GM19043 (cell line): ENCODE results near the gene KXD1.

Experiments used
- ATAC-seq: cut with Tn5 transposase; IDR thresholded peaks from one replicate; pipeline ENCODE4 v1.9.1; 2021; ENCODE audit warnings: low read depth; ENCODE audit not compliant: unreplicated experiment

Gene KXD1

GRCh38 chr19:18611327-18612050 lies 53.8 kb downstream of the KXD1 start:
- no peak for ATAC-seq

- ATAC-seq: no peak
Measured at GRCh38 chr19:18612051-18612771, 54.5 kb downstream of the KXD1 start.

- ATAC-seq: no peak
Measured at GRCh38 chr19:18612772-18613588, 55.3 kb downstream of the KXD1 start, which contains the start of gene TMEM59L. TMEM59L (plus strand) TSS chr19:18612870; CDS start chr19:18612959, 89 bp downstream.

GRCh38 chr19:18613589-18614234 lies 56.0 kb downstream of the KXD1 start:
- ATAC-seq: no peak

- ATAC-seq: no peak
Measured at GRCh38 chr19:18616023-18616422, 58.4 kb downstream of the KXD1 start.

GRCh38 chr19:18617562-18617961 lies 59.9 kb downstream of the KXD1 start:
- ATAC-seq: no peak

- ATAC-seq: no peak
Measured at GRCh38 chr19:18618236-18618635, 60.6 kb downstream of the KXD1 start.
